NCI-H510A treated with DMSO at 0.1 percent for 48 hours (cell line): ENCODE measurements around the gene NPC1.
"Not testable (repeated sequence)": the region's sequence is repeated elsewhere in the genome, so short reads cannot be mapped to it uniquely, and the experiment has no call there.

ENCODE experiments used
- DNase-seq: peaks from one replicate; lab custom pipeline; 2025; lab: John Stamatoyannopoulos, UW

NPC1 gene

DNA sequence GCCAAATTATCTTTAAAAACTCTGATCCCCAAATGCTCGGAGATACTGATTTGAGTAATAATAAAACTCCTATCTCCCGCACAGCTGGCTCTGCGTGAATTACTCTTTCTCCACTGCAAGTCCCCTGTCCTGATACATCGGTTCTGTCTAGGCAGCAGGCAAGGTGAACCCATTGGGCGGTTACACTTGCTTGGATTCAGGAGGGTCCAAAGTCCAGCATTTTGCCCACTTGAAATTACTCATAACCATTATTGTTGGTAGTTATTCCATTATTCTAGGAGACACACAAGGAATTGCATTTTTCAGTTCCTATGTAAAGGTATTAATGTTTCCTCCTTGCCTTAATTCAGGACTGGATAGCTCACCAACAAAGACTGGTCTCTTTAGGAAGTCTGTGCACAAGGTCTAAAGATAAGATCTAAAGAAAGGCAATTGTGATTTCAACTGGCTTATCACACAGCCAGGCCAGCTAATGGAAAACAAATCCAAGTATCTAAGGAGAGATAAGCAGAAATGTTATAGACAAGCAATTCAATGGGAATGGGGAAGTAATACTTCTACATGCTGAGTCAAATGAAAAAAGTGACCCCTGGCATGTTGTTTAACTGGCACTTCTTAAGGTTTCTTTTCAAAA is 23.2 kb upstream of the NPC1 start:
- no peak for DNase-seq

DNA sequence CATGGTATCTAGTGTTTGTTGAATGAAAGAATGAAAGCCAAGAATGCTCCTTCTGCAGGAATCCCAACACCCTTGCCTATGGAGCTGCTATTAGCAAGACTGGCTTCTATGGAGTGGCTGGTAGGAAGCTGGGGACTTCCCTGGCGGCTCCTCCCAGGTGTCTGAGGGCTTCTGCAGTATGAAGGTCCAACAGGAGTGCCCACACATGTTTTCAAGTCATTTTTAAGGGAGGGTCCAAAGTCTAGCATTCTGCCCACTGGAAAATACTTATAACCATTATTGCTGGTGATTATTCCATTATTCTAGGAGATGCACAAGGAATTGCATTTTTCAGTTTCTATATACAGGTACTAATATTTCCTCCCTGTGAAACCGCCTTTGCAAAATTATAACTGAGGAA is 21.9 kb upstream of the NPC1 start:
- no peak for DNase-seq

DNA sequence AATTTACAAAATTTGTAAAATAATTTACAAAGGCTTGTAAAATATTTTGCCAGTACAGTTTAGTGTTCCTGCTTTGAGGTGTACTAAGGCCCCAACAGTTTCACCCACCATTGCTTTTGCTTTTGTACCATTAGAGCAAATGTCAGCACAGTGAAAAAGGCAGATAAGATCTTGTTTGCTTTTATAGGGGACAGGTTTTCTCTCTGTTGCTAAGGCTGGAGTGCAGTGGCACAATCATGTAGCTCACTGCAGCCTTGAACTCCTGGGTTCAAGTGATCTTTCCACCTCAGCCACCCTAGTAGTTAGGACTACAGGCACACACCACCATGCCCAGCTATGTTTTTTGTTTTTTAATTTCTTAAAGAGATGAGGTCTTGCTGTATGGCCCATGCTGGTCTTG is 19.6 kb upstream of the NPC1 start:
- no peak for DNase-seq

DNA sequence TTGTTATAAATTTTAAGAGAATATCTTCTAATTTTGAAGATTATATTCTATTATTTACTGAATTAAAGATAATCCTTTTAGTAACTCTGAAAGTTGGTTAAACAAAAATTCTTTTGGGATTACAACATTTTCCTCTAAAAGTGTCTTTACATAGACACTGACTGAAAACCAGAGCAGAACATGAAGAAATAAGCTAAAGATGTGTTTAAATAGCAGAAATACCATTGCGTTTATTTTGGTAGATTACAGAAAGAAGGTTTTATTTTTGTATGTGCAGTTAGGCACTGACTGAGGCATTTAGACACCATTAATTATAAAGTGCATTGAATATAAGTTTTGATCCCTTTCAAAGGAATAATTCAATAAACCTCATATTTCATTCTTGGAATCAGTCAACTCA is 13.5 kb upstream of the NPC1 start:
- no peak for DNase-seq

DNA sequence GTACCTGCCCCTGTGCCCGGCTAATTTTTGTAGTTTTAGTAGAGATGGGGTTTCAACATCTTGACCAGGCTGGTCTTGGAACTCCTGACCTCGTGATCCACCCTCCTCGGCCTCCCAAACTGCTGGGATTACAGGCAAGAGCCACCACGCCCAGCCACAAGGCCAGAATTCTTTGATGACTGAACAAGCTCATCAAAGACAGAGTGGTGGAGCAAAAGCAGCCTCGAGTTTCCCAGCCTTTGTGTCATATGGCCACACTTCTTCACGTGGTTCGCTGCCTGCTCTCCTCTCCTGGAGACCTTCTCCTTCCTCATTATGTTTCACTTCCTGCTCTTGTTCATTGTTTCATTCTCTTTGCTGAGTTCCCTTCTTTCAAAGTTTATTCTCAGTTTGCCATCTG is 9.9 kb upstream of the NPC1 start:
- DNase-seq = no peak

DNA sequence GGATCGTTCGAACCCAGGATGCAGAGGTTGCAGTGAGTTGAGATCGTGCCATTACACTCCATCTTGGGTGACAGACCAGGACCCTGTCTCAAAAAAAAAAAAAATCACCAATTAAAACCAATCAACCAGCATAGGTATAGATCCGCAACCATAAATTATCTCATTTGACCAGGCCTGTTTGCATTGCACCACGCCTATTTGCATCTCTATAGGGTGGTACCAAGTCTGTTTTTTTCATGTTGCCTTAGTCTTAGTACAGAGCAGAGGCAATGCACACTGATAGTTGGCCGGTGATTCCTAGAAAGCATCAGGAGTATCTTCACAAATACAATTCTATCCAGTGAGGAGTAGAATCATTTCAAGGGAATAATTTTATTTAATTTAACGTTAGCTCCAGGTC is 9.3 kb upstream of the NPC1 start:
- DNase-seq = no peak

DNA sequence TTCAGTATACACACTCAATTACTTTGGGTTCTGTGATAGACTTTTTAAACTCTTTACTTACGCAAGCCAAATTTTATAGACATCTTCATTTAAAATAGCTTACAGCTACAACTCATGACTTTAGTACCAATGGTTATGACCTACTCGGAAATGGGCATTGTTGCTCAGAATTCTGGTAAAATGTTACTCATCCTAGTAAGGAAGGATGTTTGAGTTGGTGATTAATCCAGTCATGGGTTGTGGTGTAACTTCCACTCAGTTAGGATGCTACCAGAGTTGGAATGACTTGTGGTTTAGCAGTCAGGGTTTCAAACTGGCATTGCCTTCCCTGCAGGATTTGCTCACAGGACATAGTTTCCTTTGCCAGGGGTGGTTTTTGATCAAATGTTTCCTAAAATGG is 7.4 kb upstream of the NPC1 start:
- DNase-seq = no peak

DNA sequence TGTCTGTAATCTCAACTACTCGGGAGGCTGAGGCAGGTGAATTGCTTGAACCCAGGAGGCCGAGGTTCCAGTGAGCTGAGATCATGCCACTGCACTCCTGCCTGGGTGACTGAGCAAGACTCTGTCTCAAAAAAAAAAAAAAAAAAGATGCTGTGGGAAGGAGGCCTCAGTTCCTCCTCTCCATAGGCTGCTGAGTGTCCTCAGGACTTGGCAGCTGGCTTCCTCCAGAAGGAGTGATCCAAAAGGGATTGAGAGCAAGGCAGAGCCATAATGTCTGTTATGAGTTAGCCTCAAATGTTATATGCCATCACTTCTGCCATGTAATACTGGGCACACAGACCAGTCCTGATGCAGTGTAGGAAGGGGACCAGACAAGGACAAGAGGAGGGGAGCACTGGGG is 6.6 kb upstream of the NPC1 start:
- DNase-seq = no peak

DNA sequence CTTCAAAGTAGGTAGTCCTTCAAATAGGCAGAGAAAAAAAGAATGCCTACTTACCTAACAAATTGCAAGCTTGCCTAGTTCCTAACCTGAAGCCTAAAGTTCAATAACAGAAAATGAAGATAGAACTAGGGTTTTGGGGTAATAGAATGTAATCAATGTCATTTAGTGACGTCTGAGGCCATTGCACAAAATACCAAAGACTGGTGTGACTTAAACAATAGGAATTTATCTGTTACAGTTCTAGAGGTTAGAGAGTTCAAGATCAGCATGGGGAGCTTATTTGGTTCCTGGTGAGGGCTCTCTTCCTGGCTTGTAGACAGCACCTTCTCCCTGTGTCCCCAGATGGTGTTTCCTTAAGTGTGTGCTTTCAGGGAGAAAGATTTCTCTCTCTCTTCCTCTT is 4.7 kb upstream of the NPC1 start:
- DNase-seq = no peak

DNA sequence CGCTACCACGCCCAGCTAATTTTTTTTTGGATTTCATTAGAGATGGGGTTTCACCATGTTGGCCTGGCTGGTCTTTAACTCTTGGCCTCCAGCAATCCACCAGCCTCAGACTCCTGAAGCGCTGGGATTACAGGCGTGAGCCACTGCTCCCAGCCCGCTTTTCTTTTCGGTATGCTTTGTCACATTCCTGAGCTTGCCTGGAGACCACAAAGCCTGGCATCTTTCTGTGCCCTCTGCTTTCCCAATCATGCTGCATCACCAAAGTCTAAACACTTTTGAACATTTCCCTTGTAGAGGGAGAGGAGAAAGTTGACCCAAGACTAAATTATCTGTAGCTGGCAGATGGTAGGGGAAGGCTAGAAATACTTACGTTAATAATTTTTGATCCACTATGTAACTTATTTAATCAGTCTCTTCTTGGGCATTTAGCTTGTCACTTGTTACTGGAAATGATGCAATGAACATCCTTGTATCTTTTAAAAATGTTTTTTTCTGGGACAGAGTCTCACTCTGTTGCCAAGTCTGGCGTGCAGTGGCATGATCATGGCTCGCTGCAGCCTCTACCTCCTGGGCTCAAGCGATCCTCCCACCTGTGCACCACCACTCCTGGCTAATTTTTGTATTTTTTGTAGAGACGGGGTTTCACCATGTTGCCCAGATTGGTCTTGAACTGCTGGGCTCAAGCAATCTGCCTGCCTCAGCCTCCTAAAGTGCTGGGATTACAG is 2.7 kb upstream of the NPC1 start:
- DNase-seq = no peak

DNA sequence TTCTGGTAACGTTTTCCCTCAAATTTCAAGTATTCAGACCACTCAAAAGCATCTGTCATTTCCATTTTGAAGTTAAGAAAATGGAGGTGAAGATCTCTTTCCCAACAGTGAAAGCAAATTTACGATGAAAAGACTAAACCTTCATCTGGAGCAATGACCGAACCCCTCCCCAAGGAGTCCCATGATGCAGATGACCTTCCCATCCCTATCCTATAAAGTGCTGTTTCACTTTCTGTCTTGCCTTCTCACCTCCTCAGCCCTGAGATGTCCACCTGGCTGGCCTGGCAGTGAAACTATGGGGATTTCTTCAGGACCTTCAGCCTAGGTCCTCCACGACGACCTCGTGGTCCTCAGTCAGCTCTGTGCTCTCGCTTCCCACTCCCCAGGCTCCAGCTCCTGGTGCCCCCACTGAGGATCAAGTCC is 925 bp upstream of the NPC1 start:
- no peak for DNase-seq

DNA sequence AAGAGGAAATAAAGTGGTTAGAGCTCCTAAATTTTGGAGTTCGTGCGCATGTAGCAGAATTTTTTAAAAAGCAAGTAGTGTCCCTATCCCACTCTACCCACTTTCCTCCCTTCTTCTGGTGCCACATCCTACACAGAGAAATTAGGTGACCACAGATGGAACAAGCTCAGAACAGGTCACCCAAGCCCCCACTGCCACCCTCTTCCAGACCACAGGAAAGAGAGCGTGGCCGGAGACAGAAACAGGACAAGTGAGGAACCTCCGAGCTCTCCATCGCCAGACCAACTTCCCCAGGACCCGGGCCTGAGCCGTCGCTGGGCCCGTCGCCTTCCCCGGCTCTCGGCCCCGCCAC is 433 bp downstream of the NPC1 start:
- DNase-seq = no peak

DNA sequence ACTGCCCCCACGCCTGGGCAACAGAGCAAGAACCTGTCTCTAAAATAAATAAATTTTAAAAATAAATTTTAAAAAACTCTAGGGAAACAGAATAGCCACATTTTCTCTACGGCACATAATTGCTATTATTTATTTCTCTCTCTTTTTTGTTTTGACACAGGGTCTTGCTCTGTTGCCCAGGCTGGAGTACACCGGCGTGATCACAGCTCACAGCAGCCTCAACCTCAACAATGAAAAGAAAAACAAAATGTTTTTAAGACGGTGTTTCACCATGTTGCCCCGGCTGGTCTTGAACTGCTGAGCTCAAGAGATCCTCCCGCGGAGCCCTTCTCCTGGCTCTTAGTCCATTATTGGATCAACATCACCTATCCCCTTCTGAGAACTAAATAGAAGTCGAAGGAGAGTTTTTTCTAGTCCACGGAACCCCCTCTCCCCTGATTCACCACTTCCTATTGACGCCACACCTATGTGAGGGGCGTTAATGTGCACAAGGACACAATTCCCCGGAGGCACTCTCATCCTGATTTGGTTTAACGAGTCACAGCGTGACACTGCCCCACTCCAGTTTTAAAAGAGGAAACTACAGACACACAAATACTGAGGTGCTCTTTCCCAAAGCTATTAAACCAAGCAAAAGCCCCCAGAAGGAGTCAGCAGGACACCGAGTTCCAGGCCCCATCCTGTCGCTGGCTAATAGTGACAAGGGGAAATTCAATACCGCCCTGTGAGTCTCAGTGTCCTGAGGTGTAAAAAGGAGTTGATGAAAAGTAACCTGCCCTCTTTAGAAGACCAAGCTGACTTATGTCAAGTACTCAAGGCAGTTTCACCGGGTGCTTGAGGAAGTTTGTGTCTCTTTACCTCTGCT is 1.1 kb downstream of the NPC1 start:
- DNase-seq = no peak

DNA sequence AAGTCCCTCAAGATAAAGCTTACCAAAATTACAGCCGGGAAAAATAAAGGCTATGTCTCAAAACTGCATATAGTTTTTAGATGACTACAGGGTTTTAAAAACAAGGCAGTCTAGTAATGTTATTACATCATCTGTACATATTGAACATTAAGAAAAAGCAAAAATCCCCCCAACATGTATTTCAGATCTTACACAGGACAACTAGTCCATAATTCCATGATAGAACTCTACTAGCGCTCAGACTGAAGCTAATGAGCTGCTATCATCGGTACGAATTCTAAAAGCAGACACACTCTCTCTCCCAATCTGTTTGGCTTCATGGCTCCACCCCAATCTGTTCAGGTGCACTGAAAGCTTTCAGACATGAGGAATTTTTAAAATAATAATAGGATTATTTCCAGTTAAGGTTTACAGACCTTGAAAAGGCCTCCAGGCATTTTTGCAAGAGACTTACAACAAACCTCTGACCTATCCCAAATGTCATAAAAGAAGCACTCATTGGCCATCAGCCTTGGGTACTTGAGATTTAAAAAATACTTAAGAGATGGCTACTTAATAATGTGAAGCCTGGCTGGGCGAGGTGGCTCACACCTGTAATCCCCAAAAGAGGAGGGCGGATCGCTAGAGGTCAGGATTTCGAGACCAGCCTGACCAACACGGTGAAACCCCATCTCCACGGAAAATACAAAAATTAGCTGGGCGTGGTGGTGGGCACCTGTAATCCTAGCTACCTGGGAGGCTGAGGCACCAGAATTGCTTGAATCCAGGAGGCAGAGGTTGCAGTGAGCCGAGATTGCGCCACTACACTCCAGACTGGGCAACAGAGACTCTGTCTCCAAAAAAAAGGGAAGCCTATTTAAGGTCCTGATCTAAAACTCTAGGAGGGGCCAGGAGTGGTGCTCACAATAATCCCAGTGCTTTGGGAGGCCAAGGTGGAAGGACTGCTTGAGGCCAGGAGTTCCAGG is 2.0 kb downstream of the NPC1 start:
- DNase-seq = no peak

DNA sequence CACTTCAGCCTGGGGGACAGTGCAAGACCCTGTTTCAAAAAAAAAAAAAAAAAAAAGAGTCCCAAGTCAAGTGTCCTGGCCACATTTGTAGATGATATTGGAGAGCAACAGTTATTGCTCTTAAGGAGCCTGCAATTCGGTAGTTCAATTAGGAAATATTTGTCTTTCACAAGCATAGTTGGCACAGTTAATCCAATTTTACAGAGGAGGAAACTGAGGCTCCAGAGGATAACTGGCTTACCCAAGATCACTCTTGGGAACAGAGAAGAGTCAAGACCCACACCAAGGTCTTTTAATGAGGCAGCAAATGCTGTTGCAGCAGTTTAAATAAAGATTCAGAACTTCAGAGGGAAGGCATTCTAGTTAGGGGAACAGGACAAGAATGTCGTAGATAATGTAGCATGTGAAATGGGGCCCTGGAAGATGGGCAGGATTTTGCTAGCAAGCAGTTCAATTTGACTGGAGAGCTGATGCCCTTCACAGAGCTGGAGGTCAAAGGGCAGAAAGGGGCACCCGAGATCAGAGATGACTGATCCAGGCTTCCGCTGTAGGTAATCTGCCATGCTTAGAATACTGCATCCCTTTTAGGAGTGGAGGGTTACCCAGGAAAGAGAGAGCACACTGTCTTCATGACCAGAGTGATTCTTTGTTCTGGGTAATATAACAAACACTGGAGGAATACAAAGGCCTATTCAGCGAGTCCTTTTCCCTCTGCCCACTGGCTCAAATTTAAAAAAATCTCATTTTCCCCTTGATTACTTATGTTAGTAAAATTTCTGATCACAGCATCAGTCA is 3.0 kb downstream of the NPC1 start:
- DNase-seq = no peak

DNA sequence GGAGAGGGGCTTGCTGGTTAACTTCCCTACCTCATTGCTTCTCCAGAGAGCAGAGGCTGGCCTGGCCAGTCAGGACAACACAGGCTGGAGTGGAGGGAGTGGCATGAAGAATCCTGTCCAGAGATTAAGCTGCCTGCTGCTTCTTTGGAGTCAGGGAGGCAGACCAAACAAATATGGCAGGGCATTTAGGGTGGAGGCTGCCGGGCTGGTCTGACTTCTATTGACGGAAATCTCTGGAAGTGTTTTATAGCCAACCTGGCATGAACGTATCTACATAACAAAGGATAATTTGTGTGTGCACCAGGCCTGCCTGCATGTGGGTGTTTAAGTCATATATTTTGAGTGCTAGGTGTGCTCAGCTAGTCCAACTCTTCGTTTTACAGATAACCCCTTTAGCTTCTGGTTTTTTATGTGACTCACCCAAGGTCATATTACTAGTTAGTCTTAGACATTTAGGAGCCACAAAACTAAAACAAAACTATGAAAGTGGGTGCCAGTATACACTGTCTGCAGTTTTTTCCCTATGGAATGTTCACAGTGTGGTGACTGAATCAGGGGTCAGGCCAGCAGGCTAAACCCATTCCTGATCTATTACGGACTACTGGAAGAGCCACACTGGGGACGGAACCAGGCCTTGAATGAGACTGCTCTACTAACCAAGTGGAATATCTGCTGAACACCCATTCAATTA is 5.5 kb downstream of the NPC1 start:
- DNase-seq = no peak

DNA sequence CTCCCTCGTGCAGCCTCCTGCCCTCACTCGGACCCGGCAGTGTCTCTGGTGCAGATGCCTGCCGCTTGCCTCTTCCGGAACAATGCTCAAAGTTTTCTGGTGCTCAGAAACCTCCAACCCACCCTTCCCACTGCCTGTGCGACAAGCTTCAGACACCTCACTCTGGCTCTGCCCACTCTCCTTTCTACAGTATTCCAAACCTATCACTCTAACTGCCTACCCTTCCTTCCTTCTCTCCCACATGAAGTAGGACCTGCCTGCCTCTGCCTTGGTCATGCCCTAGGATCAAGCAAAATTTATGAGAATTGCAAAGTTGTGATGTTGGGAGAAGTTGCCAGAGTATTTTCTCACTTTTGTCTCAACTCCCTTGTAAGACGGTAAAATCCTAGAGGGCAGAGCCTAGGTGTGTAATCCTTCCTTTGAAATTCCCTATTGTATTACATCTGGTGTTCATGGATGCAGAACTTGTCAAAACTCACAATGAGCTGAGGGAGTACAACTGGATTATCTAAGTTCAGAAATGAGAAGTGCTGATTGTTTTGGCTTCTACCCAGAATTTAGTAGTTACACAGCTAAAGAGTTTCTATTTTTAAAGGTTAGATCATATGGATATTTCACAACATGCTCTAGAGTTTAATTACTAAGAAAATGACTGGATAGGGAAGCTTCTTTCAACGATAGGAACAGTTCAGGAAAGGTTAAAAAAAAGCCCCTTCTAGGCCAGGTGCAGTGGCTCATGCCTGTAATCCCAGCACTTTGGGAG is 7.2 kb downstream of the NPC1 start:
- DNase-seq = no peak

DNA sequence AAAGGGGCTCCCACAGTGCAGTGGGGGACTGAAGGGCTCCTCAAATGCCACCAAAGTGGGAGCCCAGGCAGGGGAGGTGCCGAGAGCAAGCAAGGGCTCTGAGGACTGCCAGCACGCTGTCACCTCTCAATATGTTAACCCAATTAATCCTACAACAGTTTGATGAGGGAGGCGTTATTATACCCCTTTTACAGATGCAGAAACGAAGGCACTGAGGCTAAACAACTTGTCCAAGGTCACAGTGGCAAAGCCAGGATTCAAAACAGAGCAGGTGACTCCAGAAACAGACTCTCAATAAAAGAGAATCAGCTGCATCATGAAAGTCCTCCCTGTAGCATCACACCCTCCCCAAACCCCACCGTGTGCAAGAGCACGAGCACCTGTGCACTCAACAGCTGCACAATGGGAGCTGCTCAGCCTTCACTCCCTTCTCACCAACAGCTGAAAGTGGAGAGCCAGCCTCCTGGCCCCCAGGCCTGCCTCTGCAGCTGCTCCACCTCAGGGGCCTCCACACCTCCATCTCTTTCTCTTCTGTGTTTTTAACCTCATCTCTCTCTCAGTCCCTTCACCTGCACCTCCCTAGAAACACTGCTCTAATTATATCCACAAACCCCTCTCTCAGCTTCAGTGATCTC is 8.1 kb downstream of the NPC1 start:
- no peak for DNase-seq

DNA sequence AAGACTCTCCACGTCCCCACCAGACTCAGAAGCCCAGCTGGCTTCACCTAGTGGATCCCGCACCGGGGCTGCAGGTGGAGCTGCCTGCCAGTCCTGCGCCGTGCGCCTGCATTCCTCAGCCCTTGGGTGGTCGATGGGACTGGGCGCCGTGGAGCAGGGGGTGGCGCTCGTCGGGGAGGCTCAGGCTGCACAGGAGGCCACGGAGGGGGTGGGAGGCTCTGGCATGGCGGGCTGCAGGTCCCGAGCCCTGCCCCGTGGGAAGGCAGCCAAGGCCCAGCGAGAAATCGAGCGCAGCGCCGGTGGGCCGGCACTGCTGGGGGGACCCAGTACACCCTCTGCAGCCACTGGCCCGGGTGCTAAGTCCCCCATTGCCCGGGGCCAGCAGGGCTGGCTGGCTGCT is 8.8 kb downstream of the NPC1 start:
- not testable (repeated sequence) for DNase-seq
